NOMO-1 treated with DMSO at 0.1 percent for 48 hours (cell line): Measurements from ENCODE around the gene MLXIPL.
"Not testable (repeated sequence)": the region's sequence is repeated elsewhere in the genome, so short reads cannot be mapped to it uniquely, and the experiment has no call there.

Experiments used
- DNase-seq: peaks from one replicate; lab custom pipeline; 2025; ENCODE audit not compliant: unreplicated experiment; lab: John Stamatoyannopoulos, UW

MLXIPL gene

DNA sequence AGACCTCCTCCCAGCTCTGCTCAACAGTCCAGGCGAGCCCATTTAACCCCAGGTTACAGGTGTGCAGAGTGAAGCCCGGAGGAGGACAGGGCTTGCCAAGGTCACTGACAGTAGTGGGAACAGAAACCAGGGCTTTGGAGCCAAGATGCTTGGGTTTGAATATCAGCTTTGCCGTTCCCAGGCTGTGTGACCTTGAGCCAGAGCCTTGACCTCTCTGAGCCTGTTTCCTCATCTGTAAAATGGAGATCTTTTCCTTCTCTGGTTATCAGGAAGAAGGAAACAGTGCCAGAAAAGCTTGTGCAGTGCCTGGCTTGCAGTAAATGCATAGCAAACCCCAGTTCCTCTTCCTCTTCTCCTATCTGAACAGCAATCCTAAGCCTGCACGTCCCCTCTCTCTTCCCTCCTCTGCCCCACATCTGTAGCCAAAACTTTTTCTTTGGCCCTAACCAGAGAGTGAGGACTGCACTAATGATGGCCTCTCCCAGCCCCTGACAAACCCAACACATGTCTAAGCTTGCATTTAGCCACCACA is 21.4 kb upstream of the MLXIPL start:
- peak; percentile 81 for DNase-seq

GRCh38 chr7:73644688-73645286 is 20.5 kb upstream of the MLXIPL start:
- DNase-seq, result no peak

DNA sequence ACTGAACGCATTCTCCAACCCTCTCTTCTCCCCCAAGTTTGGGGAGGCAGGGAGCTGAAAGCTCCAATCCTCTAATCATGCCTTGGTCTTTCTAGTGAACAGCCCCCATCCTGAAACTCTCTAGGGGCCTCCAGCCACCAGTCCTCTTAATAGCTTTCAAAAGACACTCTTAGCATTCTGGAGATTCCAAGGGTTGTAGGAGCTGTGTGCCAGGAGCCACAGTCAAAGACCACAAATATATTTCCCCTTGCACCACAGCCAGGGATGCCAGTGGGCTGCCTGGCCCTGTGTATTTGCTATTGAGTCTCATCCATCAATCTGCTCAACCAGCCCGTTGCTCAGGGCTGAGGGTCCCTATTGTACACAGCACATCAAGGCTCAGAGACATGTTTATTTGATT is 18.5 kb upstream of the MLXIPL start:
- DNase-seq, result no peak

DNA sequence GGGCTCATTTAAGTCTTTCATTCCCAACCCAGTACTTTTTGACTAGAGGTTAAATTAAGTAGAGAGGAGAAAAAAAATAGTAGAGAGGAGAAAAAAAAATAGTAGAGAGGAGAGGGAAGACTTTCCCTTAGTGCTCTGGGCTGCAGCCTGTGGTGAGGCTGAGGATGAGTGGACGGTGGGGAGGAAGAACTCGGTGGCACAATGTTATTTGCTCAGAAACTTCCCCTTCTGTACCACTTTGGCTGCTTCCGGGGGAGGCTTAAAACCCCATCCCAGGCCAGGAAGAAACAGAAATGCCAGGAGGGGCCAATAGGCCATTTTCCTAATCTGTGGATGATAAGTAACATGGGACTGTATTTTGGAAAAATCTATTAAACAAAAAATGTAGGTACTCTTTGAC is 14.6 kb upstream of the MLXIPL start:
- no peak for DNase-seq

DNA sequence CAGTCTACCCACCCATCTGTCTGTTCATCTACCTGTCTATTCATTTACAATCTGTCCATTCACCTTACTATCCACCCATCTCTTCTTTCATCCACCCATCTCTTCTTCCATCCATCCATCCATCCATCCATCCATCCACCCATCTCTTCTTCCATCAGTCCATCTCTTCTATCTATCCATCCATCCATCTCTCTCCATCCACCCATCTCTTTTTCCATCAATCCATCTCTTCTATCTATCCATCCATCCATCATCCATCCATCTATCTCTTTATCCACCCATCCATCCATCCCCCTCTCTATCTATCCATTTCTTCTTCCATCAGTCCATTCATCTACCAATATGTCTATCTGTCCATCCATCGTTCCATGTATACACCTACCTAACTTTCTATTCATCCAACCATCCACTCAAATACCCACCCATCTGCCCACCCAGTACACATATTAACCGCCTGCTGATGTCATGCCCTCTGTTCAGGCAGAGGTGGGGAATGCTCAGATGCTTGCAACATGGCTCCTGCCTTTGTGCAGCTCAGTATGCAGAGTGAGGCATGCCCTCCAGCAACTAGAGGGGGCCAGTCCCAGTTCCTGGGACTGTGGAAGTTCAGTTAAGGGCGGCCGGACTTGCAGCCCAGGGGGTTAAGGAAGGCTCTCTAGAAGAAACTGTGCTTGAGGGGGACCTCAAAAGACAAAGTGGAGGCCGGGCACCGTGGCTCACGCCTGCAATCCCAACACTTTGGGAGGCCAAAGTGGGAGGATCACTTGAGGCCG is 11.3 kb upstream of the MLXIPL start:
- no peak for DNase-seq

GRCh38 chr7:73633844-73634243 is 9.5 kb upstream of the MLXIPL start:
- DNase-seq, result no peak

GRCh38 chr7:73633323-73633722 is 9.0 kb upstream of the MLXIPL start:
- no peak for DNase-seq

DNA sequence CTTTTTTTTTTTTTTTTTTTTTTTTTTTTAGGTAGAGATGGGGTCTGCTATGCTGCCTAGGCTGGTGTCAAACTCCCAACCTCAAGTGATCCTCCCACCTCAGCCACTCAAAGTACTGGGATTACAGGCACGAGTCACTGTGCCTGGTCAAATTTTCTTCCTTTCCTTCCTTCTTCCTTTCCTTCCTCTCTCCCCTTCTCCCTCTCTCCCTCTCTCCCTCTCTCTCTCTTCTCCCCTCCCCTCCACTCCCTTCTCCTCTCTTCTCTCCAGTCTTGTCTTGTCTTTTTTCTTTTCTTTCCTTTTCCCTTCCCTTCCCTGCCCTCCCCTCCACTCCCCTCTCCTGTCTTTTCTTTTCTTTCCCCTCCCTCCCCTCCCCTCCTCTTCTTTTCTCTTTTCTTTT is 7.2 kb upstream of the MLXIPL start:
- DNase-seq, result no peak

GRCh38 chr7:73628504-73628903 is 4.2 kb upstream of the MLXIPL start:
- no peak for DNase-seq

GRCh38 chr7:73626814-73627213 is 2.5 kb upstream of the MLXIPL start:
- no peak for DNase-seq

GRCh38 chr7:73625276-73625675 is 954 bp upstream of the MLXIPL start:
- no peak for DNase-seq

DNA sequence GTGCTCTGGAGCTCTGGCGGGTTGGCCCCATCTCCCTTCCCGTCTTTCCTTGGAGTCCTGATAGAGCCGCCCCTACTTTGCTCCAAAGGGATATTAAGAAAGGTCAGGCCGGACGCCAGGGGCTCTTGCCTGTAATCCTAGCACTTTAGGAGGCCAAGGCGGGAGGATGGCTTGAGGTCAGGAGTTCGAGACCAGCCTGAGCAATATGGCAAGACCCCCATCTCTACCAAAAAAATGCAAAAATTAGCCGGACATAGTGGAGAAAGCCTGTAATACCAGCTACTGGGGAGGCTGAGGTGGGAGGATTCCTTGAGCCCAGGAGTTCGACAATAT is 313 bp upstream of the MLXIPL start:
- no peak for DNase-seq

DNA sequence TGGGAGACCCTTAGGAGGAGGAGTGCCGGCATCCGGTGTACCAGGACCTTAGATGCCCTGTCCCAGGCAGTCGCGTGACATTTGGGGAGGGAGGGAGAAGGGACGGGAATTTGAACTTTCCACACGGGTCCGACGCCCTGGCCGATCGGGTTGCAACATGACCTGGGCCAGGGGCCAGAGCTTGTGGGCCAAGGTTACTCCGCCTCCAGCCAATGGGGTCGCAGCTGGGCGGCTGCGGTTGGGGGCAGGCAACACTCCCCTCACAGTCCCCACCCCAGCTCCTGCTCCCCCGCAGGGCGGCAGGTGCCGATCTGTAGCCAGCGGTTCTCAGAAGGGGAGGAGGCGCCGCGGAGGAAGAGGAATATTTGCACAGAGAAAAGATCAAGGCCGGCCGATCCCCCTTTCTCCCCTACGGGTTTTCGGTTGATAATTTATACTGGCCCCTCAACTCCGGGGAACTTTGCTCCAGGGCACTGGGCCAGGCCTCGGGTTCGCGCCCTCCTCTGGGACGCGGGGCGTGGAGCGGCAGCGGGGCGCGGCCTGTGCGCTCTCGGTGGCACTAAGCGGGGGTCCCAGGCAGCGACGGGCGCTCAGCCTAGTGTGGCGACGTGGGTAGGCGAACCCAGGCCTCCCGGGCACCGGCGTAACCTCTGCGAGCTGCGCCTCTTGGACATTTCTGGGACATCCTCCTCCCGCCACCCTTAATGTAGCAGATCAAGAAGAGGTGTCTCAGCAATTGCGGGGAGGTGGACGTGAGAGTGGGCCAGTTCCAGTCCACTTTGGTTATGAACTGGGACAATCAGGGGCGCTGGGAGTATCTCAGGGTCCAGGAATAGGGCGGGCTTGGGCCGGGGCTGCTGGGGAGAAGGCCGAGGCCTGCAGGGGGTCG is 1.2 kb downstream of the MLXIPL start:
- DNase-seq, result no peak

- no peak for DNase-seq
Observed at GRCh38 chr7:73622527-73622908, 1.8 kb downstream of the MLXIPL start.

DNA sequence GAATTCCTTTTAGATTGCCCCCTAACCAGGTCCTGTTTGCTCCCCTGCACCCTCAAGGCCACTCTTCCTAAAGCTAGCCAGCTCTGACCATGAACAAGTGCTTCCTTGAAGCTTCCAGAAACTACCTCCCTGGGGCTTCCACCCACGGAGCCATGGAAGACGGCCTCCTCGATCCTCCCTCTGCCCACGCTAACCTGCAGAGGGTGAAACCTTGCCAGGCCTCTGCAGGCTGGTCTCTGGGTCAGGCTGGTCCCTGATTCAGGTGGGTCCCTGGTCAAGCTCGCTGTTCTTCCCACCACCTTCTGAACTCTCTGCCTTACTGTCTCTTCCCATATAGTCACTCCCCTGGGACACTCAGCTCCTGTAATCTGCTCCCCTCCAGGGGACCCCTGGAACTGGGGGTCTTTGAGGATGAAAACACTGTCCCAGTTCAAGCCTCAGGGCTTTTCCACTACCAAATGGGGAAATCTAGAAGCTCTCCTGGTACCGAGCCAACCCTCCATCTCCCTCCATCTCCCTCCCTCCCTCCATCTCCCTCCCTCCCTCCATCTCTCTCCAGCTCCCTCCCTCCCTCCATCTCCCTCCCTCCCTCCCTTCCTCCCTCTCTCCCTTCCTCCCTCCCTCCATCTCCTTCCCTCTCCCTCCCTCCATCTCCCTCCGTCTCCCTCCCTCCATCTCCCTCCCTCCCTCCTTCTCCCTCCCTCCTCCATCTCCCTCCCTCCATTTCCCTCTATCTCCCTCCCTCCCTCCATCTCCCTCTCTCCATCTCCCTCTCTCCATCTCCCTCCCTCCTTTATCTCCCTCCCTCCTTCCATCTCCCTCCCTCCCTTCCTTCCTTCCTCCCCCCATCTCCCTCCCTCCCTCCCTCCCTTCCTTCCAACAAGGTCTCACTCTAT is 2.9 kb downstream of the MLXIPL start:
- no peak for DNase-seq

- not testable (repeated sequence) for DNase-seq
Observed at GRCh38 chr7:73619394-73619793, 4.9 kb downstream of the MLXIPL start.

DNA sequence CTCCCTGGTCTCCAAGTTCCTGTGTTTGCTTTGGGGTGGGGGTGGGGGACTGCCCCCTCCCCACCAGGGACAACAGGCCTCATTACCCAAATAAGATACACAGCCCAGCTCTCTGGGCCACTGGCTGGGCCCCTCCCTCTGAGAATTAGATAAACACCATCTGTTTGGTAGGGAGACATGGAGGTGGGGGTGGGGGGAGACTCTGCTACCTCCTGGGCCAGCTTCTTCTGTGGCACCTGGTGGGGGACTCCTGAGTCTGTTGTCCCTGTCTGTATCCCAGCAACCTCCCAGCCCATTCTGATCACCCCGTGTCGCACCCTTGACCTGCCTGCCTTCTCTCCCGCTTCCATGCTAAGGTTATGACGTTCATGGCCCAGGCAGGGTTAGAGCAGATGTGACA is 5.8 kb downstream of the MLXIPL start:
- no peak for DNase-seq

DNA sequence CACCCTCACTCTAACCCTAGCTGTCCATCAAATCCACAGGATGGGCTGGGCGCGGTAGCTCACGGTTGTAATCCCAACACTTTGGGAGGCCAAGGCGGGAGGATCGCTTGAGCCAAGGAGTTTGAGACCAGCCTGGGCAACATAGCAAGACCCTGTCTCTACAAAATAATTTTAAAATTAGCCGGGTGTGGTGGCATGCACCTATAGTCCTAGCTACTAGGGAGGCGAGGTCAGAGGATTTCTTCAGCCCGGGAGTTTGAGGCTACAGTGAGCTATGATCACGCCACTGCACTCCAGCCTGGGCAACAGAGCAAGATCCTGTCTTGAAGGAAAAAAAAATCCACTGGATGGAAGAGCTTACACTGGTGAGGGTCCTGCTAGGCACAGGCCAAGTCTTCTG is 6.8 kb downstream of the MLXIPL start:
- not testable (repeated sequence) for DNase-seq

DNA sequence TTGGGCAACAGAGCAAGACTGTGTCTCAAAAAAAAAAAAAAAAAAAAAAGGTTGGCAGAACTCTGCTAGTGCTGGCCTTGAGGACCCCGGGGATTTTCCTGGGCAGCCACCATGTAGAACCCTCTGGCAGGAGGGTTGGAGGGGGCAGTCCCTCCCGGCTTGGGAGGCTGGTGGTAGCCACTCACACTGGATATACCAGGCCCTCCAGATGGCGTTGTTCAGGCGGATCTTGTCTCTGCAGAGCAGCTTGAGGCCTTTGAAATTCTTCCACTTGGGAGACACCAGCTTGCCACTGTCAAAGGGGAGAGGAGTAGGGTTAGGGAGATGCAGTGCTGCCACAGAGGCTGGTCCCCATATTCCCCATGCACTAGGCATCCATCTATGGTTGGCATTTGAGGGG is 8.4 kb downstream of the MLXIPL start:
- no peak for DNase-seq

DNA sequence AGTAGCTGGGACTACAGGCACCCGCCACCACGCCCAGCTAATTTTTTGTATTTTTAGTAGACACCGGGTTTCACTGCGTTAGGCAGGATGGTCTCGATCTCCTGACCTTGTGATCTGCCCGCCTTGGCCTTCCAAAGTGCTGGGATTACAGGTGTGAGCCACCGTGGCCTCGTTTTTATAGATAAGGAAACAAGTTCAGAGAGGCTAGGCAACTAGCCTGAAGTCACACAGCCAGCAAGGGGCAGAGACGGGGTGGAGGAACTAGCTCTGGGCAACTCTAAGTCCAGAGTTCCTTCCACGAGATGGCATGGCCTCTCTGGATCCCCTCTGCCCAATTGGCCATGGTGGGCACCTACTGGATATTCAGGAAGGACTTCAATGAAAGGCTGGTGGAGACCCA is 9.4 kb downstream of the MLXIPL start:
- not testable (repeated sequence) for DNase-seq
